Fibroblast of the conjunctiva (primary cell): ENCODE measurements around the gene RPL31.

ENCODE experiments used
- DNase-seq: peaks from one replicate; pipeline ENCODE4 v3.0.0-alpha.2; 2010; ENCODE audit warnings: low read depth

The RPL31 gene

DNA sequence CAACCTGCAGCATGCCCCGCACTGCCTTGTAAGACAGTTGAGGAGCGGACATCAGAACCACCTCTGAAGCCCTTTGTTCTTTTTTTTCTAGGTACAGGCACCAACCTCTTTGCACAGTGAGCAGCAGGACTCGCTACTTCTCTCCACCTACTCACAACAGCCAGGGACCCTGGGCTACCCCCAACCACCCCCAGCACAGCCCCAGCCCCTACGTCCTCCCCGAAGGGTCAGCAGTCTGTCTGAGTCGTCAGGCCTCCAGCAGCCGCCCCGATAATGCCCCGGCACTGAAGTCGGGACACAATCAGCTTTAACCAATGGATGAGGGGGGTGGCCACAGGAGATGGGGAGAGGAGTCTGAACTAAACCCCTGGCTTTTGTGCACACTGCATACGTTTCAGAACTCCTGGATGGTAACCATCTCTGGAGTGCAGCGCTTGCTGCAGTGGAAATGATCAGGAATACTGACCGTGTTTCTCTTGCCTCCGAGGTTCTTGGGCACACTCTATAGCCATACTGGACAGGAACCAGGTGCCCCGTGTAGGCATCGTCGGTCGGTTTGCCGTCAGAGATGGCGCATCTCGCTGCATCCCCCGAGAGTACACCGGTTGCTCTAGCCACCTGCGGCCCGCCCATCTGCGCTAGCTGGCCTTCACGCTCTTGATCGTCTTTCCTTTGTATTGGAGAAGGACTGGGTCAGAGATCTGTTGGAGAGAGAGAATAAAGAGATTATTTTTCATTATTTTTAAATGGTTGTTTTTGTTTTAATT, 6.6 kb upstream of the RPL31 start:
- DNase-seq: no peak

GRCh38 chr2:100997509-100998234, 4.4 kb upstream of the RPL31 start:
- DNase-seq: no peak

GRCh38 chr2:100998235-100998573, 3.9 kb upstream of the RPL31 start:
- DNase-seq: no peak

GRCh38 chr2:100999995-101000394, 2.1 kb upstream of the RPL31 start:
- DNase-seq: no peak

- DNase-seq: no peak
These were observed 631 bp downstream of the RPL31 start for GRCh38 chr2:101002562-101003277.

DNA sequence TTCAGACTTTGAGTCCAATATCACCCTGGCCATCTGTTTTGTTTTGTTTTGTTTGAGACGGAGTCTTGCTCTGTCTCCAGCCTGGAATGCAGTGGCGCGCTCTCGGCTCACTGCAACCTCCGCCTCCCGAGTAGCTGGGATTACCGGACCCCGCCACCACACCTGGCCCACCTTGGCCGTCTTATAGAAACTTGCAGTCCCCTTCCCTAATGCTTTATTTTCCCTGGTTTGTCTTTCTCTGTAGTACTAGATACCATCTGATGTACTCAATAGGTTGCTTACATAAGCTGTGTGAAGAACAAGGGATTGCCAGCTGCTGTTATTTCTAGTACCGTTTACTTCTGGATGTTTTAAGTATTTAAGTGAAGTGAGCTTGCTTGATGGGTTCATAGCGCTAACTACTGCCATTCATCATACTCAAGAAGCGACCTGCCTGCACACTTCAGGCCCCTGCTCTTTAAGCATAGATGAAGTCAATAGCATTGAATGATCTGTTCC, 1.2 kb downstream of the RPL31 start:
- DNase-seq: no peak

DNA sequence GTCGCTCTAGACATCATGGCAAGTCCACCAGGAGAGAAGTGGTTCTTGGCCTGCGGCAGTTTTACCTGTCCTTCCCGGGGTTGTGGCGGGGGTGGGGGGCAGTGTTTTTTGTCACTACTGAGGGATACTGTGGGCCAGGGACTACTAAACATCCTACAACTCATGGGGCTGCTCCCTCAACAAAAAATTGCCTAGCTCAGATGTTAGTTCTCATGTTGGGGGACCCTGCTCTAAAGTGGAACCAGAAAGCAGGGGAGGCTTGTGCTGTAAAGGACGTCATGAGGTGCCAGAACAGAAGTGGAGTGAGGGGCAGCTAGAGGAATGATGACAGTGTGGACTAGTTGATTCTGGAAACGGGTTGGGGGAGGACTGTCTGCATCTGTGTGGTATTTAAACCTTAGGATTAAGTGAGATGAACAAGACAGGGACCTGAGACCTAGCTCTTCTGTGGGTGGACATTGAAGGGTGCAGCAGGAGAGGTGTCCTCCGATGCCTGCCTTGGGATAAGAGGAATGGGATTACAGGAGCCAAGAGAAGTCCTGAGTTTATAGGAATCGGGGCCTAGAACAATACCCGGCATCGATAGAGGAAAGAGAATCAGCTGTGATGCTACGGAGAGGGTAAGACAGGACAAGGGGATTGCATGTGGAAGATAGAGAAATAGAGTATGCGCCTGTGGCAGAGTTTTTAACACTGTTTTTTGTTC, 2.7 kb downstream of the RPL31 start:
- no peak for DNase-seq

- no peak for DNase-seq
These were observed 4.1 kb downstream of the RPL31 start for GRCh38 chr2:101006065-101006715.

DNA sequence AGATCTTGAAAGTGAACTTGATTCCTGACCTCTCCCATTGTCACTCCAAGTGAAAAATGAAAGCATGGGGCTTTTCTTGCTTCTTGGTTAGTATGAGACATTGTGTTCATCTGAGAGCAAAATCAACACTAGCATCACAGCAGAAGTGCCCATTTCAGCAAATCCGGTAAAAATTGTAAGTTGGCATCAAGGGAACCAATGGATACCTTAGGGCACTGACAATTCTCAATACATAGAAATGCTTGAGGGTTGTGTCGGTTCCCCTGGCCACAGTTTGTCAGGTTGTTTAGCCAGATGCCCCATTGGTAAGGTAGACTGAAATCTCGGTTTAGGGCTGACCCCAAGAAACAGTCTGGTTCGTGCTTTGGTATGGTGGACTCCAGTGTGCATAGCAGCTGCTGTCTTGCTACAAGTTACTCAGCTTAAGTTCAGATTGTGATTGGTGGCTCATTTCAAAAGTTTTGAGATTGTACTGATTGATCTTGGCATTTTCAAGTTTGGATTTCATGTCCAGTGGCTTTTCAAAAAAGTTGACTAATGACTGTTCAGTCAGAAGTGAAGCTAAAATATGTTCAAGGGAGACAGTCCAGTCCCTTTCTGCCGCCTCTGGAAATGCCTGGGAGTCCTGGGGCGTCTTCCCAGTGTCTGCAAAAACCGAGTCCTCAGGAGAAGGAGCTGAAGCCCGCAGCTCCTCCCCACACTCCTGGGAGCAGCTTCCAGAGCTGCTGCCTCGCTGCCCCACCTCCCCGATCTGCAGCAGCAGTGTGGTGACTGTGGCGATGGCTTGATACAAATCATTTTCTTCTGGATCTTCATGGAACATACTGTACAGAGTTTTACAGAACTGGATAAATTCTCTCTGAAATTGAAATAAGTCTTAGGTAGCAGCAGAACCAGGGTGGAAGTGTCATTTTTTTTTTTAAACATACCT, 5.6 kb downstream of the RPL31 start:
- DNase-seq: no peak

- no peak for DNase-seq
These were observed 9.1 kb downstream of the RPL31 start for GRCh38 chr2:101011152-101011551.

- DNase-seq: no peak
These were observed 10.1 kb downstream of the RPL31 start for GRCh38 chr2:101012054-101012705.

DNA sequence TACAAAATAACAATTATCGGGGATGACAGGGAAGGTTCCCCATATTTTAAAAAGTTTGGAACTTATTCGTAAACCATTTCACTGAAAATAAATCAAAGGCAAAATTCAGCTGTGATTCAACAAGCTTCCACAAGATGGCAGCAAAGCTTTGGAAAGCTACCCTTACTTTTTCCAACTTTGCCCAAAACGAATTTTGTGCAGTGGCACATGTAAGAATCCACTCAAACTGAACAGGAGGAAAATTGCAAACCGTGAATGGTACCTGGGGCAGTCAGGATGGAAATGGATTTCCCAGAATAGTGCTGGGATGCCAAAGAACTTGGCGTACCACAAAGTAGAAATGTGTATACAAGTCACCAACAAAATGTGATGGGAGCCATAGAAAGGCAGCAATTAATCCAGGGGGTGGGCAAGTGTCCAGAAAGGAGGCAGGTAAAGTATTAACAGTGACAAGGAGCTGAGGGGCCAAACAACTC, 10.7 kb downstream of the RPL31 start:
- peak; percentile 21 for DNase-seq

DNA sequence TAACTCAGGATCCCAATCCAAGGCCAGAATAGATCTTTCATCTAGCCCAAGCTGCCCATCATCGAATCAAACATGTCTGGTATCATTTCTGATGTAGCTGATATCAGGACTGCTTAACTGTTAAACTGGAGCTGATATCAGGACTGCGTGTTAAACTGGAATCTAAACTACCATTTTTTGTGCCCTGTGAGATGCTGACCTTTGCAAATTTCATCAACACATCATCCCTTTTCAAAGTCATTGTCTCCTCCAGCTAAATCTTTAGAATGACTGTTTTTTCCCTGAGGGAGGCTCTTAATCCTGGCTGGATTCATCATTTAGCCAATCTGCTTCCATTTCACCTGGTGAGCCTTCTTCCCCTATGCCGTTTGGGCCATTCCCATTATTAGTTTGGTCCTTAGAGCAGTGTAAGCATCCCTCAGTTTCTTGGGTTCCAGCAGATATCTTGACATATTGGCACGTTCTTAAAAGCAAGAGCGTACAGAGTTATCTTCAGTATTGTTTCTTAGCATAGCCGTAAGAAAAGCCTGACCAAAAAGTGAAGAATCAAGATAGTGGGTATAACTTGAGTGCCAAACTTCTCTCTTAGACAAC, 12.3 kb downstream of the RPL31 start:
- no peak for DNase-seq

GRCh38 chr2:101017371-101017770, 15.3 kb downstream of the RPL31 start:
- no peak for DNase-seq

DNA sequence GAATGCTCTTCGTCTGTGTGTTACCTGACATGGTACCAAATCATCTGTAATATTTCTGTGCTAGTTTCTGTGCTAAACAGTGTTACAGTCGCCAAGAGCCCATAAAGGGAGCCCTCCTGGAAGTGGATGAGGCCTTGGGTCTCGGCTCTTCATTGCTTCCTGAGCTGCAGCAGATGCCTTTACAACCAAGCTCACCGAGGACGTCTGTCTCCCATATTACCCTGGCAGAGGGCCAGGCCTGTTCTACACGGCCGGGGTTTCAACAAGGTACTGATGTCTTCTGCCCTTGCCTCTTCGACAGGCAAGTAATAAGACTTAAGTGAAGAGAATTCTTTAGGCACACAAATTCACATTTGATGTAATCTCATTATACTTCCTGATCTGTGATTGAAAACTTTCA, 16.8 kb downstream of the RPL31 start:
- no peak for DNase-seq

GRCh38 chr2:101022221-101022620, 20.1 kb downstream of the RPL31 start:
- no peak for DNase-seq

- no peak for DNase-seq
These were observed 21.4 kb downstream of the RPL31 start for GRCh38 chr2:101023327-101024107.

- DNase-seq: no peak
These were observed 23.5 kb downstream of the RPL31 start for GRCh38 chr2:101025561-101025960.

DNA sequence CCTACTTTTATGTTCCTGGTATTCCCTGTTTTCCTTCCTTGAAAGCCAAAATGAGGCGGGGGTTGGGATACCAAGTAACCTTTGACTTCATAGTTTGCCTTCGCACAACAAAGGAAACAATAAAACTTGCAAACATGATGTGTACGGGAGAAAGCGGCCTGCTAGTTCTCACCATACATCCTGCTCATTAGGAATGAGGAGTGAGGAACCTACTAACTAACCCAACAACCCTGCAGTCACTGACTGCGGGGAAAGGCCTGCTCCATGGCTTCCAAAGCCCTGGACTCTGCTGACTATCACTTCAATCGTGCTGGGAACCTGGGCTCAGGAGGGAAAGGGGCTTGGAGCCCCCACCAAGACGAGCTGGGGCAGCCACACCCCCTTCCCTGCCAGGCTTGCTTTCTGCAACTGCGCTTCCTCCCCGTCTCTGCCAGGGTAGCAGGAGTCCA, 24.2 kb downstream of the RPL31 start:
- no peak for DNase-seq
